Keratinocyte (primary cell): ENCODE data around the gene ZFR2.

ENCODE experiments used
- CTCF ChIP-seq, 3 experiments: IDR thresholded peaks in 1 of 3; conservative IDR thresholded peaks in 1 of 3; optimal IDR thresholded peaks in 1 of 3; 2 replicates in 2 of 3; 3 replicates in 1 of 3; pipeline versions ENCODE3 to v1.5.1; 2011; ENCODE audit warnings: low read length in 3 of 3, mild to moderate bottlenecking in 3 of 3, moderate library complexity in 2 of 3, control low read depth in 1 of 3, inconsistent platforms in 1 of 3; ENCODE audit not compliant: insufficient read depth in 2 of 3; ENCODE audit errors: extremely low read depth in 1 of 3
- EZH2 ChIP-seq: IDR thresholded peaks from one replicate; pipeline ENCODE4 v1.6.1; 2012; ENCODE audit warnings: inconsistent platforms, mild to moderate bottlenecking, low read length, moderate library complexity

GRCh38 chr19:3904233-3904632, 35.4 kb upstream of the ZFR2 start:
- TF ChIP-seq EZH2 (no peak), CTCF (optimal IDR thresholded peaks at IDR 0.05 in 1 of 3, IDR thresholded peaks at IDR 0.05 in 1 of 3, conservative IDR thresholded peaks at IDR 0.05 in 1 of 3; ENCODE audit: extremely low read depth in 1 of 3, insufficient read depth in 2 of 3, low read length in 3 of 3) (no peak)
